Epithelial cell of prostate (primary cell): Measurements from ENCODE around the gene ARGLU1.

Experiments
- DNase-seq: peaks from one replicate; pipeline ENCODE4 v3.0.0-alpha.2; 2011; ENCODE audit warnings: low read depth, low spot score
- H3K27ac ChIP-seq: fragments of 450-650 bp; 2 replicates; pipeline ENCODE4 v1.5.1; 2017; ENCODE audit warnings: mild to moderate bottlenecking

The ARGLU1 gene

DNA sequence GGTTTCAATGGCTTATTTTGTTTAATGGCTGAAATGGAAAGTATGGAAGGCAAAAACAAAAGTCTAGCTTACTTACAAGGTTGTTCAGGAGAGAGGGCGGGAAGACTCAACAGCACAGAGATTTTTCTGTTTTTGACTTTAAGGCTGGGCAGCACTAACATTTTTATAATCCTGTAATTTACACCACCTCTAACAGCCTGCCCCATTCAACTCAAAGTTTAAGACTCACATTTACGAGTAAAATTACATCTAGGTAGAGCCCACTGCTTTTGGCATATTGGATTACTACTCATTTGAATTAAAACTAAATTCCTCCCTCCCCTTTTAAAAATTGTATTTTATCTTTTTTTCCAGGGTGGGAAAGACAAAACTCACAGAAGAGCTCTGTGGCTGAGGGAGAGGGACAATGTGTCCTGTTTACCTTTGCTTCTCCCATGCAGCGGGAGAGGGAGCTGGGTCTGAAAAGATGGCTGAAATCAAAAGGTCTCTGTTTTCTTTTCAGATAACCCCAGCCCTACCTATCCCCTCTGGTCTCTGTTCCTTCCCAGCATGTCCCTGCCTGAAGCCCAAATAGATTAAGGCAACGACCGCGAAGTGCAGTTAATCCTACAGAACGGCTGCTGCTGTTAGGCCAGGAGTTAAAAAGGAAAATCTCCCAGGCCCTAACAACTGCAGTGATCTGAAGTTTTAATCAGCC, 39.1 kb downstream of the ARGLU1 start:
- DNase-seq, result no peak
- no peak overlapping the region for H3K27ac ChIP-seq

DNA sequence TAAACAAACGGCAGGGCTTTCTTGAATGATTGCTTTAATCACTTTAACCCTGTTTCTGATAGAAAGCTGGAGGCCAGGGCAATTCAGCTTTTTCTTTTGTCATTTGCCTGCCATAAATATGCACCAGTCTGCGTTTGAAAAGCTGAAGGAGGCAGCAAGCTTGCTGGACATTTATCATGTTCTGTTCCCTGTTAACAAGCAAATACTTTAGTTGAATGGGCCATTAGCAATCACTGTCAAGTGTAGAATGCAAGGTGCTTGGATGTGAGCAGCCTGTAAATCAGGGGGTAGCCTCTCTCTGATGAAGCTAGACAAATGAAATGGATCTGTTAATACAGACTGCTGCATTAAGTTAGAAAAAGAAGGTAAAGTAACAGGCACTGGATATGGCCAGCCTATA, 40.1 kb downstream of the ARGLU1 start:
- no peak overlapping the region for H3K27ac ChIP-seq
- no peak for DNase-seq

DNA sequence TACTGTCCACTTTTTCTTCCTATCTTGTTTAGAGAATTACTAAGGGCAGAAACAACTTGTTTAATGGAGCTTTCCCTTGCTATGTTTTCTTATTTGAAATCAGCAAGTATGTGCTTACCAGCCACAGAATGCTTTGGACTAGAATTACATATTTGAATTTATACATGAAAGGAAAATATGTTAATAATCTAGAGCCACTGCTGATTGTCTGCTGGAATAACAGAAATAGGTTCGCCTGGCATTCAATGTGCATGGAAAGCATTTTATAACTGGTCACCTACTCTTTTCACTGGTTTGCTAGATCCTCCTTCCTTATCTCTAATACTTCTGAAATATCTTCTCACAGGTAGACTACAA, 40.5 kb downstream of the ARGLU1 start:
- H3K27ac ChIP-seq, result no peak overlapping the region
- DNase-seq, result no peak

DNA sequence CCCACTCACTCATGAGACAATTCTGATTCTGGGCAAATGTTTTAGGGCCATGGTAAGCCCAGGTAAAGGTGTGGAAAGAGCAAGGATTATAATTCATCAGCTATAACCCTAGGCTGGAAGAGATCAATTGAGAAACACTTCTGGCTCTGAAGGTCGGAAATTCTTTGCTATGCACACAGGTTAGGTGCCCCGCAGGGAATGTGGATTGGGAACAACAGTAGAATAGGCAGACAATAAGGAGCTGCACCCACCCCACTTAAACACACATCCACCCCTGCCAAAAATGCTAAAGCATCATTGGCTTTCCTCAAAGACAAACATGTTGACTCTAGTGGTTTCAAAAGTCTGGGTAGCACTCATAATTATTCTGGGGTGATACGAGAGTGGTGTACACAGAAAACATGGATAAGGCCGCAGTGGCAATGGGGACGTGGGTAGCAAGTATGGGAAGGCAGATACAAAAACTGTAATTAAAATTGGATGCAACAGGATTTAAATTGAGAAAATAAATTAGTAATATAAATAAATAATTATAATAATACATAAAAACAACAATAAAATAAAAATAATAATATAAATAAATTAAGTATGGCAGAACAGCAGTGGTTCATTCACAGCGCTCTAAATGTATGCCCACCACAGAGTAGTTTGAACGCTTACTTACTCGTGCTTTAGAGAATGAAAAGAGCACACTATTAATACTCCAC, 41.0 kb downstream of the ARGLU1 start:
- H3K27ac ChIP-seq, result peak overlapping the region; percentile 56
- no peak for DNase-seq

DNA sequence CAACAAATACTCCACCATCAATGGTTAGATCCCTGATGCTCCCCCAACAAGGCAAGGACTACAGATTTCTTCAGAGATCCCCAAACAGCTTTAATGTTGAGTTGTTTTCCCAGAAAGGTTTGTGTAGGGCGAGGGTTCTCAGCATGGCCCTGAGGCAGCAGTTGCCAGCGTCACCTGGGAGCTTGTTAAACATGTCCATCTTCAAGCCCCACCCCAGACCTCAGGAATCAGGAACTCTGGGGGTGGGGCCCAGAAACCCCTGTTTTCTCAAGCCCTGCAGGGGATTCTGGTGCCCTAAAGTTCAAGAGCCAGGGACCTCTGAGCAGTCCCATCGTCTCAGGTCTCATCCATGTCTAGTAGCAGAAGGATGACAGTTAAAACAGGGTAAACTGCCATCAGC, 42.1 kb downstream of the ARGLU1 start:
- peak overlapping the region; percentile 56 for H3K27ac ChIP-seq
- no peak for DNase-seq

DNA sequence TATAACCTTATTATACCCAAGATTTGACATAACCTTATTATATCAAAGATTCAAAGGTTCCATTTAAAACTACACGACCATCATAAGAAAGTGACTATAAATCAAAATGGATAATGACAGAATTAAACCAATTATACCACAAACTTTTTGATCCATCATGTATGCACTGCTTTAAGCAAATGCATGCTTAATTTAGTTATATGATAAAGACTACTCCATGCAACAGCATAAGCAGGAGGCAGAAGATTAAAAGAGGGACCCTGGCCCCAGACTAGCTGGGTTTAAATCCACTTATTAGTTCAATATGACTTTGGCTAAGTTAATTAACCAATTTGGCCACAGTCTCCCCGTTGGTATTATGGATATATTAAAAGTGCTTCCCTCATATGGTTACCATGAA, 43.8 kb downstream of the ARGLU1 start:
- DNase-seq, result no peak
- H3K27ac ChIP-seq, result peak overlapping the region; percentile 56

DNA sequence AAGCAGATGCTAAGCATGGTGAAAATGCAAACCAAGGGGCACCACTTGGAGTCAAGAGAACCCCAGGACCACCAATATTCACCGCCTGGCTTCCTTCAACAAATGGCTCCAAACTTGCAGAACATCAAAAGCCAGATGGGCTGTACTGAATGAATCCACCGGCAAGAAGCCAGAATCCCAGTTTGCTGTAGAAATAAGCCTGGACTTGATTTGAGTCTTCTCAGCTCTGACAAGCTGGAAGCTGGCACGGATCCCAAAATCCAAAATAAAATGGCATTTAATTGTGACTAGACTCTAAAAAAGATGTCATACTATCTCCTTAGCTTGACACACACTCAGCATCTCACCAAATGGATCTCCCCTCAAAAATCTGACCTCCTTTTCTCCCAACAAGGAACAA, 44.4 kb downstream of the ARGLU1 start:
- DNase-seq, result no peak
- peak overlapping the region; percentile 56 for H3K27ac ChIP-seq

DNA sequence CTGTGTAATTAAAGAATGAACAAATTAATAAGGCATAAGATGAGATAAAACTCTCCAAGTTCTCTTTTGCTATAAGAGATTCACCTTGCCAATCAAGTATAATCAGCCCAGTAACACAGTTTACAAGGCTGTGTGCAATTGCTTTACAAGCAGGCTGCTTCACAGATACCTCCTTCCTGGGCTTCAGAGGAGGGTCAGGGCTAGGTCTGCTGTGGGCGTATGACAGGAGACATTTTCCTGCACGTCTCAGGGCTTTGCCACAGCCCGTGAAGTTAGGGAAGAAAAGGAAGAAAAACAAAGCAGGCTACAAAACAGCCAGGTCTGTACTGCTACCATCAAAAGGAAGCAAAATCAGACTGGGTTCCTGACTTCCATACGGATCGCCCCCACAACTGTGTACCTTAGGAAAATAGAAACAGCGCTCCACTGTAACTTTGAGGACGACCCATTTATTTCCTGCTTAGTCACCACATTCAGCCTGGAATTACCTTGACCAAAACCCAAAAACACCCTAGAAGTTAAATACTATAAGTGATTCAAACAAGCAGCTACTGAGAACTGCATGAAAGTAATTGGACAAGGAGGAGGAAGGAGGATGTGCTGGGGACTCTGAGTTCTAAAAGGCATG, 44.9 kb downstream of the ARGLU1 start:
- no peak for DNase-seq

DNA sequence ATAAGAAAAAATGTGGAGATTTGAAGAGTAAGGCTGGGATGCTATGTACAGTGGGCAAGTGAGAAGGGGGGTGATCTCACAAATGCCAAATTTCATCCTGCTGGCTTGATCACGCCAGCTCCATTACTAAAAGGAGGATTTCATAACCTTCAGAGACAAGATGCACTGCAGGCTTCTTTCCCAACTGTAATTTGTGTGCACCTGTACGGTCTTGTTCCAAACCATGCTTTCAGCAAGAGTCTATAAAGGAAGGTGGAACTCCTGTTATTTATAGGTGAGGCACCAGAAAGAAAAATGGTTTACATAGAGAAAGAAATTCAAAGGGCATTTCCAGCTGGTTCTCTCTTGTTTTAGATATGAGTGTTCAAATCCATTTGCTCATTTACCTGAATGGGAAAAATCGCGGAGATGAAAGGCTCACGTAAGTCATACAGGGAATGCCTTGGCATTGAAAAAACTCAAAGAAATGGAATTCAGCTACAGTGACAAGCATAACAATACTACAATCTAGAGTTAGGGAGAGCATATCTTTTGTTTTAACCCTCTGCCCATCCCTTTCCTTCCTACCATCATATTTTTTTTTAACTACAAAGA, 45.7 kb downstream of the ARGLU1 start:
- H3K27ac ChIP-seq, result peak overlapping the region; percentile 56
- no peak for DNase-seq

More for the DNA sequence above, 44.9 kb downstream of the ARGLU1 start:
- peak overlapping the region; percentile 56 for H3K27ac ChIP-seq

DNA sequence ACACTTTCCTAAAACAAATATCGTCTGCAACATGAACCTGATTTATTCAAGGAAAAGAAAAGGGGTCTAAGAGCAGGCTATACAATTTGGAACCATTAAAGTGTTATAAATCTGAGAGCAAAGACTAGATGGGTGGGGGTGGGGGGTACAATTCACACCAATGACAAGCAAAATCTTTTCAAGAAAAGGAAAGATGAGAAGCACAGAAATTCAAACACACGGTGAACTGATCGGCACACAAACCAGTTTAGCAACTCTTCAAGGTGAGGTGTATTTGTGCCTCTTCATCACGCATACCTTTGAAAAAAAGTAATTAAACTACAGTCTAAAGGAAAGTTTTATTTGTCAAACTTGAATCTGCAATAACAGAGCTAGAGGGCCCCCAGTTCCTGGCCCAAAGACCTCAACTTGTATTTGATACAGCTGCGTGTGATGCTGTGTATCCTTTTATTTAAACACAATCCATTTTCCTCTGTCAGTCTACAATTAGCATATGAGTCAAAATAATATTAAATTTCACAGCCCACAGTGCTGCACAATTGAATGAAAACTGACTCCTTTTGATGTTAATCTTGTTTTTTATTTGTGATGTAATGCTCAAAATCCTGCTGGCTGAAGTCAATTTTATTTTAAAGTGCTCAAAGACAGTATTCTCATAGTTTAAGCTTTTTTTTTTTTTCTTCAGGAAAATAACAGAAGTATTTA, 46.7 kb downstream of the ARGLU1 start:
- peak overlapping the region; percentile 56 for H3K27ac ChIP-seq

DNA sequence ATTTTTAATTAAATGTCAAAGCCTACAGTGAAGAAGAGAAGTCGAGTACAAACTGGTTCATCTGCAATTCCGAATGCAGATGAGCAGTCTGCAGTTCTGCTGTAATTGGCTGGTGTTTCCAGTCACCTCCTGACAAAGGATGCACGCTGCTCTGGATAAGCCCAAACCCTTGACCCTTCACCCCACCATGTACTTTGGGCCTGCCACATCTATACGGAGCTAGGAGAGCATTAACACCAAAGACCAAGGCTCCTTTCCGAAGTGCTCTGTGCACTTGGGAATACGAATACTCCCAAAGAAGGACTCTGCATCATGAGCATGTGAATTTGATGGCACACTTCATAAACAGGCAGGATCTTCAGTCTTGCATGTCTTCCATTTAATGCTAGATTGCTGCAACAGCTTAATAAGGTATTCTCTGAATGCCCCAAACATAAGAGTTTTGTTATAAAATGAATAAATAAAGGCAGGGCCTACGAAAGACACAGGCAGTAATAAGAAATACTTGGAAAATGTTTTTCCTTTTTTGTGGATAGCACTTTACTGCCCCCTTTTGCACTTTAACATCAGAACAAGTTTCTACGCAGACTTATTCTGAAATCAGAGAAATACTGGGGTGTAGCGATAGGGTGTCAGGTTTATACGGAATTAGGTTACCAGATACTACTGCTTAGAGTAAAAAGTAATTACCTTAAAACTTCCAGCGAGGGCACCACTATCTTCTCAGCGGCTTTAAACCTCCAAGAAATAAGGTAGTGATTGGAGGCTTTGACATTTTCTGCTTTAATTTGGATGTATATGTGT, 47.5 kb downstream of the ARGLU1 start:
- no peak for DNase-seq
- peak overlapping the region; percentile 56 for H3K27ac ChIP-seq

More for the DNA sequence above, 46.7 kb downstream of the ARGLU1 start:
- DNase-seq, result no peak

DNA sequence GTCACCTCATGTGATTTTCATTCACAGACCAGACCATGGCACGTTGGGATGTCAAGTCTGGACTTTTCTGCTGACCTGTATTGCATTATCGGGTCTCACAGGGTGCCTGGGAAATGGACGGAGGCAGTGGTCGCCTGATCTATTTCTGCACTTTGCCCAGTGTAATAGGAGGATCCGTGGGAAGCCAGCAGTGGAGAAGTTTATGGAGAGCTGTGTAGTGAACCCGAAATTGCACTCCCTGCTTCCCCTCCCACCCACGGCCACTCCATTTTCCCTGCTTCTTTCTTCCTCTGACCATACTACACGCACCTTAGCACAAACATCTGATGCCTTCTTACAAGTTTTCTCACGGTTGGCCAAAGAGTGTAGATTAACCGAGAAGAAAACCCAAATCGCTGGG, 49.4 kb downstream of the ARGLU1 start:
- H3K27ac ChIP-seq, result no peak overlapping the region
- DNase-seq, result no peak

DNA sequence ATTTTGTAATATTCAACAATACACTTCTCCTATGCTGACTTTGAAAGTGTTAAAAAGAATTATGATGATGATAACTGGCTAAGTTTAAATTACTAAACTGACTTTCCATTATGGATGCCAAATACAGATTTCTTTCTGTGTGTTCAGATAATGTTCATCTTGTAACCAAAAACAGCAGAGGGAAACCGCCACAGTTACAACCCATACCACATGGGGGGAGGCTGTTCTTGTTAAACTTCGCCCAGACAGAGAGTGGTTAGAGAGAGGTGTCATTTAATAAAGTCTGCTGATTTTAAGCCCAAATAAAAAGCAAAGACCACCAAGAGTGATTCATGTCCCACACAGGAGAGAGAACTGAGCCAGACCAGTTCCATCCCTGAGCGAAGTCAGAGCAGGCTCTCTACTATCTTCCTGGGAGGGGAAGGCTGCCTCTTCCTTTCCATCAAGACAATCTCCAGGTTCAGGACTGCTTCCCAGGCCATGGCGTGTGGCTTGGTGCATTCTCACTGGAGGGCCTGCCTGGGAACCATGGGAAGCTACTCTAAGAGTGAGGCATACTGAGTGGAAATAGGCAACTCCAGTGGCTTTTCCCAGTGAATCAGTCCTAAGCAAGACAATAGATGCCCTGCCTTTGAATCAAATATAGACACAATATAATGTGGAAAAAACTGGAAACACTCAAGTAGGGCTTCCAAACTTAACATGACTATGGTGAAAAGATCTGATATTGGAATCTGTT, 50.7 kb downstream of the ARGLU1 start:
- DNase-seq, result no peak
- no peak overlapping the region for H3K27ac ChIP-seq

DNA sequence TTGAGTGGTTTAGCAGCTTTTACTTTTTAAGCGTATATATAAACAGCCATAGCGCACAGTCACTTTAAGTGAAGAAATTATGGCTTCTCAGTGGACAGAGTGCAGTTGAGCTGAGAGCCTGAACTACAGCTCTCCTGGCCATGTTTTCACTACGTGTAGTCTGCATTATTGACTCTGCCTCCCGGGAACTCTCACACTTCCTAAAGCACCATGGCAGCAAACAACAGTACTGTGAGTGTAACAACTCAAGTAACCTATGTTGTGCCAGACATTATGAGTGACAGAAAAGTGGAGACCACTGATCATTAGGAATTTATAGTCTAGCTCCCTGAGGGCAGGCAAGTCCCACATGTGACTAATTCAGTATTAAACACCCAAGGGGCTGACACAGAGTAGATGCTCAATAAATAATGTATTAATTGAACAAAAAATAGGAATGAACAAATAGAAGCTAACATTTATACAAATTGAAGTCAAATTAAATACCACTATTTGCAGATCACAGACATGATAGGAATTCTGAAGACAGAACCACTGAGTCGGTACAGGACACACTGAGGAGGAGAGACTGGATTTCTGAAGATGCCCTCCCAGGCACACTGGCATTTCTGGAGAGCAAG, 52.2 kb downstream of the ARGLU1 start:
- no peak for DNase-seq
- H3K27ac ChIP-seq, result no peak overlapping the region

DNA sequence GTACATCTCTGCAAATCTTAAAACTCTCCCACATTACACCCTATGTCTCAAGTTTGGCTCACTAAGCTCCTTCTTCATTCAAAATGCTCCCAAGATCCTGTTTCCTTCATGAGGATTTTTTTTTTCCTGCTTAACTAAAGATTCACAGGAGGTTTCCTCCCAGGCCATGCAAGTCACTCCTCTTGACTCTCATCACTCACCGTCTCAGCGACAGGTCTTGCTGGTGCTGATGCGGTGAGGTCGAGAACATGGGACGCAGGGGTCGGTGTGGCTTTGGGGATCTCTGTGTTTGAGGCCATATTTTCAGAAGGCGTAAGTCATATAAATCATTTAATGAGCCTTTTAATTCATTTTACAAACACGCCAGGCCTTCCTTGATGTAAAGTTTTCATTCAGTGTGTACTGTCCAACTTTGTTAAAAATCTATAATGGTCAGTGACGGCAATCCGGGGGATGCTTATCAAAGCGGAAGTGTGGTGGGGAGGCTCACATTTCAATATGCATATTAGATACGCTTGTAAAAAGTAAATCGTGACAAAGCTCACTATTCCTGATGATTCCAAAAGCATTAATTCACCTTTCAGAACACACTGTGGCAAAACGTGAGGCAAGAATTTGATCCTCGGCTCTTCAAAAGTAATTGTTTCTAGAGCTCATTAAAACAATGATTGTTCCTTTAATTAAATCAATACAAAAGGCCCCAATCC, 52.9 kb downstream of the ARGLU1 start:
- no peak for DNase-seq
- peak overlapping the region; percentile 43 for H3K27ac ChIP-seq

DNA sequence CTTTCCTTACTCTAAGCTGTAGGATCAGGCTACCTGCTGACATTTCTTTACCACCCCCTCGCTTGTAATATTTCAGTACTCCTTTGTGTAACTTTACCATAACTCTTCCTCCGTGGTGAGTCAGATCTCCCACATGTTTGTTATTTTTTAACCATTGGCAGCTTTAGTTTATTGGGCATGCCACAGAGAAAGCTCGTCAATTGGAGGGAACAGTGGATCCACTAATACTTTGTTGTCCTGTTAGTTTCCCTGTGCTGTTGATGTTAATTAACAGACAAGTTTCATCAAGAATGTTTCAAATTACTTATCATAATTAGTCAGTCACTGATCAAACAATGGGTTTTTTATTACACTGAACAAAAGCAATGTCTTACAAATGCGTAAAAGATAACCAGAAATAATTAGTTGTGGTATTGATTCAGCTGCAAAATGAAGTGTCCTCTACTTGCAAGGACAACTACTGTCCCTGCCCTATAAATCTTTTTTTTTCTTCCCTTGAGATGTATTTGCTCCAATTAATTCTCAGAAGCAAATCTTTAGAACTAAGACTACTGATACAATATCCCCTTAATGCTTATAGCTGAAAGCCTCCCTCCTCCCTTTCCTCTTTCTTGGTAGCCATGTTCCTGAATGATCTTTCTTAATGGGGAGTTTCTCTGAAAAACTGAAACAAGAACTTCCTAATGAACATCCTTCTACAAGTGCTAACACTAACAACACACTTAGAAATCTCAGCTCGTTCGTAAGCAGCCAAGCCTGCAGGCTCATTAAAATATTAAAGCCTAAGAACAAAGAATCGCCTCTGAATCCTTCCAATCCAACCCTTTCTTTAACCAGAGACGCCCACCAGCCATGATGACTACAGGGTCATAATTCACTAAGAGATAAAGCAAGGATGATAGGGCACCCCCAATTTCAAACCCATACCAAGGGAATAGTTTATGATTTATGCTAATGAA, 54.6 kb downstream of the ARGLU1 start:
- no peak for DNase-seq
- peak overlapping the region; percentile 43 for H3K27ac ChIP-seq
